NCI-H748 (cell line): ENCODE measurements around the gene SNAPC5.
A peak's percentile ranks its signal among the peaks of the same experiment; 100 is the strongest.
"Not testable (repeated sequence)": the region's sequence is repeated elsewhere in the genome, so short reads cannot be mapped to it uniquely, and the experiment has no call there.

Experiments
- DNase-seq: peaks from one replicate; lab custom pipeline; 2025; ENCODE audit not compliant: unreplicated experiment; lab: John Stamatoyannopoulos, UW

SNAPC5 gene

GRCh38 chr15:66497502-66498455 lies at the start of gene SNAPC5:
SNAPC5 (minus strand) TSS chr15:66497762; CDS start chr15:66497731, 31 bp downstream.
- peak; percentile 91 for DNase-seq

- DNase-seq, result no peak
These were observed 47.7 kb upstream of the SNAPC5 start for GRCh38 chr15:66545255-66545654.

GRCh38 chr15:66542896-66543295 lies 45.3 kb upstream of the SNAPC5 start:
- no peak for DNase-seq

GRCh38 chr15:66535056-66535455 lies 37.5 kb upstream of the SNAPC5 start:
- no peak for DNase-seq

GRCh38 chr15:66524838-66525237 lies 27.3 kb upstream of the SNAPC5 start:
- DNase-seq, result no peak

GRCh38 chr15:66523926-66524325 lies 26.4 kb upstream of the SNAPC5 start:
- DNase-seq, result no peak

GRCh38 chr15:66515901-66516322 lies 18.4 kb upstream of the SNAPC5 start:
- no peak for DNase-seq

GRCh38 chr15:66514586-66514985 lies 17.0 kb upstream of the SNAPC5 start:
- no peak for DNase-seq

- no peak for DNase-seq
These were observed 10.8 kb upstream of the SNAPC5 start for GRCh38 chr15:66508293-66508883.

GRCh38 chr15:66505818-66506217 lies 8.3 kb upstream of the SNAPC5 start:
- DNase-seq, result no peak

- DNase-seq, result peak; percentile 61
These were observed 7.9 kb upstream of the SNAPC5 start for GRCh38 chr15:66505430-66505811.

- peak; percentile 61 for DNase-seq
These were observed 7.2 kb upstream of the SNAPC5 start, which contains the start of the genes RPL4 and ZWILCH for GRCh38 chr15:66504563-66505429. RPL4 (minus strand) TSS chr15:66504855; CDS start chr15:66504790, 65 bp downstream. ZWILCH (plus strand) TSS chr15:66505326; CDS start chr15:66505339, 13 bp downstream.

GRCh38 chr15:66503780-66504562 lies 6.4 kb upstream of the SNAPC5 start:
- DNase-seq, result no peak

GRCh38 chr15:66503041-66503648 lies 5.6 kb upstream of the SNAPC5 start:
- DNase-seq, result not testable (repeated sequence)

GRCh38 chr15:66502491-66502890 lies 4.9 kb upstream of the SNAPC5 start:
- no peak for DNase-seq

- not testable (repeated sequence) for DNase-seq
These were observed 2.8 kb upstream of the SNAPC5 start for GRCh38 chr15:66500346-66500745.

- DNase-seq, result peak; percentile 3
These were observed 1.2 kb upstream of the SNAPC5 start for GRCh38 chr15:66498501-66499386.

GRCh38 chr15:66496951-66497501 lies 536 bp downstream of the SNAPC5 start:
- peak; percentile 9 for DNase-seq

- no peak for DNase-seq
These were observed 3.3 kb downstream of the SNAPC5 start for GRCh38 chr15:66494262-66494661.
